HepG2 (cell line): ENCODE data around the gene NME1. TPM values are rescaled to one million over a fixed set of nuclear protein-coding genes. Genes with fewer than 3 reads are reported as not detected.
A peak's percentile ranks its signal among the peaks of the same experiment; 100 is the strongest.

Experiments
- AGO2 ChIP-seq: fragments of 200-400 bp; formaldehyde crosslinking; optimal IDR thresholded peaks from 2 replicates; pipeline ENCODE3; 2017; ENCODE audit warnings: mild to moderate bottlenecking, low read depth, low read length, moderate library complexity
- AHR ChIP-seq: IDR thresholded peaks from 2 replicates; pipeline ENCODE4 v1.6.1; 2018; ENCODE audit warnings: missing genetic modification reagents, missing compliant biosample characterization
- GTF3A ChIP-seq: sonication (generic); formaldehyde crosslinking; conservative IDR thresholded peaks from 2 replicates; pipeline ENCODE4 v1.4.0; 2020; ENCODE audit warnings: mild to moderate bottlenecking, missing genetic modification reagents
- HNRNPUL1 ChIP-seq: fragments of 200-400 bp; formaldehyde crosslinking; IDR thresholded peaks from 2 replicates; pipeline ENCODE4 v1.6.1; 2017; ENCODE audit warnings: low read depth, mild to moderate bottlenecking, low read length, moderate library complexity
- LCORL ChIP-seq, 2 experiments: fragments of 450-650 bp in 1 of 2; sonication (generic) in 1 of 2; formaldehyde crosslinking in 1 of 2; IDR thresholded peaks; 2 replicates each; pipeline versions ENCODE4 v1.5.0 to v1.6.1; 2017 to 2020; ENCODE audit warnings: antibody characterized with exemption in 1 of 2, missing genetic modification reagents in 1 of 2
- MXI1 ChIP-seq: IDR thresholded peaks from 3 replicates; pipeline ENCODE4 v1.6.1; 2012; ENCODE audit warnings: low read depth, low read length, inconsistent platforms, borderline replicate concordance
- RARA ChIP-seq: IDR thresholded peaks from 2 replicates; pipeline ENCODE4 v1.6.1; 2016; ENCODE audit warnings: missing genetic modification reagents, missing compliant biosample characterization
- RBFOX2 ChIP-seq: fragments of 200-400 bp; formaldehyde crosslinking; IDR thresholded peaks from 2 replicates; pipeline ENCODE4 v1.6.1; 2017; ENCODE audit warnings: low read depth, mild to moderate bottlenecking, low read length
- SP2 ChIP-seq: sonication (generic); formaldehyde crosslinking; IDR thresholded peaks from 2 replicates; pipeline ENCODE4 v1.5.1; 2020; ENCODE audit warnings: mild to moderate bottlenecking, missing genetic modification reagents
- ZNF263 ChIP-seq: sonication (generic); formaldehyde crosslinking; IDR thresholded peaks from 2 replicates; pipeline ENCODE4 v1.4.0; 2020; ENCODE audit warnings: missing genetic modification reagents
- ZNF329 ChIP-seq: sonication (generic); formaldehyde crosslinking; IDR thresholded peaks from 2 replicates; pipeline ENCODE4 v1.9.0; 2021; ENCODE audit warnings: low read depth, mild to moderate bottlenecking, missing genetic modification reagents
- ZNF451 ChIP-seq: sonication (generic); formaldehyde crosslinking; IDR thresholded peaks from 2 replicates; pipeline ENCODE4 v1.5.0; 2020; ENCODE audit warnings: mild to moderate bottlenecking, missing genetic modification reagents
- ZNF616 ChIP-seq: sonication (generic); formaldehyde crosslinking; IDR thresholded peaks from 2 replicates; pipeline ENCODE4 v1.5.0; 2020; ENCODE audit warnings: low read depth, mild to moderate bottlenecking, missing genetic modification reagents
- ZNF713 ChIP-seq: sonication (generic); formaldehyde crosslinking; IDR thresholded peaks from 2 replicates; pipeline ENCODE4 v1.4.0; 2020; ENCODE audit warnings: mild to moderate bottlenecking, missing genetic modification reagents
- ZNF747 ChIP-seq: sonication (generic); formaldehyde crosslinking; IDR thresholded peaks from 2 replicates; pipeline ENCODE4 v1.8.1; 2023; ENCODE audit warnings: missing genetic modification reagents, mild to moderate bottlenecking, borderline replicate concordance
- ZNF891 ChIP-seq: sonication (generic); formaldehyde crosslinking; IDR thresholded peaks from 2 replicates; pipeline ENCODE4 v1.5.0; 2020; ENCODE audit warnings: mild to moderate bottlenecking, missing genetic modification reagents
- polyA plus RNA-seq, 8 experiments: library from polyadenylated mRNA; depleted of rRNA in 3 of 8; stranded (reverse) in 7 of 8; unstranded in 1 of 8; fragments of >200 nt; fragmentation: Illumina TruSeq in 4 of 8; extraction: Trizol in 4 of 8; gene quantifications; 2 replicates each; pipeline versions ENCODE4 v1.2.1 to v1.2.3, GENCODE V29; 2011 to 2016; ENCODE audit warnings: low read depth in 4 of 8, missing spikeins in 1 of 8, mixed read lengths in 1 of 8; ENCODE audit not compliant: insufficient read depth in 1 of 8
- total RNA-seq, 5 experiments: library from RNA; depleted of rRNA; stranded (reverse); fragments of >200 nt; fragmentation: Illumina TruSeq; extraction: Trizol; gene quantifications; 2 replicates each; pipeline ENCODE4 v1.2.3, GENCODE V29; 2016; ENCODE audit warnings: low read depth in 1 of 5
- TF ChIP-seq, protein P1 (sequence below): sonication (generic); formaldehyde crosslinking; IDR thresholded peaks from 2 replicates; pipeline ENCODE4 v1.8.1; 2023; ENCODE audit warnings: mild to moderate bottlenecking, missing genetic modification reagents, borderline replicate concordance
- TF ChIP-seq, protein P2 (sequence below): IDR thresholded peaks from 2 replicates; pipeline ENCODE4 v1.6.1; 2016; ENCODE audit warnings: control low read depth
- TF ChIP-seq, protein P3 (sequence below): IDR thresholded peaks from 2 replicates; pipeline ENCODE4 v1.6.1; 2016; ENCODE audit warnings: mild to moderate bottlenecking, missing biosample characterization, missing genetic modification reagents
- TF ChIP-seq, protein P4 (sequence below), 2 experiments: sonication (generic) in 1 of 2; formaldehyde crosslinking in 1 of 2; IDR thresholded peaks; 2 replicates each; pipeline versions ENCODE4 v1.6.1 to v1.9.0; 2014 to 2022; ENCODE audit warnings: antibody characterized with exemption in 1 of 2, borderline replicate concordance in 1 of 2, inconsistent platforms in 1 of 2, low read depth in 1 of 2, missing genetic modification reagents in 1 of 2
- TF ChIP-seq, protein P5 (sequence below): IDR thresholded peaks from 2 replicates; pipeline ENCODE4 v1.6.1; 2016; ENCODE audit warnings: missing genetic modification reagents, missing compliant biosample characterization

The NME1 gene
- total and polyA plus RNA-seq, 2 of the 13 experiments (the other 11 are each of a cell fraction or from before 2014, with no cell fraction given), result 295 to 516 TPM

DNA sequence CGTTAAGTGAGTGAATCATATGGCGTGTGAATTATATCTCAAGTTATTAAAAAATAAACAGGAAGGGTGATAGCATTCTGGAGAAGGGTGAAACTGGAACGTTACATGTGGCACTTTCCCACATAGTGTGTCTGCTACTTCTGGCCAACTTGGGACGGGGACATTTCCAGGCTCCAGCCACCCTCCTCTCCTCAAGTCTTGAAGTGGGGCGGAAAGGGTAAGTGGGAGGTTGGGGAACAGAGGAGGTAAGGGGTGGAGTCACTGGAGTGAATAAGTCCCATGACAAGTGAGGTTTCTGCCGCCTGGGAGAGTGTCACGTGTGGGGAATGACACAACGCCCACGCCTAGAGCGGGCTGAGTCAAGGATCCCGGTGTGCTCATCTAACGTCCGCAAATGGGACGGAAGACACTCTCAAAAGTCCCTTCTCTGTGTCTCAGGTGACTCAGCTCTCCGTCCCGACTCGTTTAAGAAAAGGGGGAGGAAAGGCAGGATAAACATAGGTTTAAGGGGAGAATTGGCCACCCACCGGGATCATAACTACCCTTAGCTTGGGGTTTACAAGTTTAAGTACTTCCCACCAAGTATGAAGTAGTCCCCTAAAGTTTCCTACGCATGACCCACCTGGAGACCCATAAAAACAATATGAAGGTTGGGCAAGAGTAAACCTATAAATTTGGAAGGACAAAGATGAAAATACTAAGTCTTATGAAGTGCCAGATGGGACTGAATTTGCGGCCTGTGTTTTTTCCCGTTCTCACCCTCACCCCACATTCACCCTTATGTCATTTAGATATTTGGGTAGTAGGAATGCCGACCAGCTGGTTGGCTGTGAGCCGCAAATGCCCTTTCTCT lies 31.5 kb upstream of the NME1 start (continued):
- TF ChIP-seq, protein P1, sequence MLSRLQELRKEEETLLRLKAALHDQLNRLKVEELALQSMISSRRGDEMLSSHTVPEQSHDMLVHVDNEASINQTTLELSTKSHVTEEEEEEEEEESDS (CRISPR knock-in tag), result no peak
- TF ChIP-seq HNRNPUL1 (no peak), GTF3A (CRISPR knock-in tag) (no peak), ZNF713 (no peak), LCORL (IDR thresholded peaks at IDR 0.05) (no peak), LCORL (CRISPR knock-in tag; IDR thresholded peaks at IDR 0.05) (no peak; the same call in 1 of the 2 replicates), ZNF263 (CRISPR knock-in tag) (0 out of 2 replicates have a peak, but pooled peaks have one; percentile 46), RBFOX2 (peak; percentile 39; the same call in 1 of the 2 replicates), AHR (CRISPR knock-in tag) (peak; percentile 55; the same call in 1 of the 2 replicates), ZNF891 (CRISPR knock-in tag) (no peak), ZNF451 (CRISPR knock-in tag) (peak; percentile 41; the same call in 1 of the 2 replicates), ZNF329 (no peak), RARA (0 out of 2 replicates have a peak, but pooled peaks have one; percentile 27), SP2 (no peak), ZNF747 (CRISPR knock-in tag) (0 out of 2 replicates have a peak, but pooled peaks have one; percentile 72), ZNF616 (CRISPR knock-in tag) (no peak), AGO2 (no peak), MXI1 (peak; percentile 89; the same call in 2 of the 3 replicates)
- TF ChIP-seq, protein P2, sequence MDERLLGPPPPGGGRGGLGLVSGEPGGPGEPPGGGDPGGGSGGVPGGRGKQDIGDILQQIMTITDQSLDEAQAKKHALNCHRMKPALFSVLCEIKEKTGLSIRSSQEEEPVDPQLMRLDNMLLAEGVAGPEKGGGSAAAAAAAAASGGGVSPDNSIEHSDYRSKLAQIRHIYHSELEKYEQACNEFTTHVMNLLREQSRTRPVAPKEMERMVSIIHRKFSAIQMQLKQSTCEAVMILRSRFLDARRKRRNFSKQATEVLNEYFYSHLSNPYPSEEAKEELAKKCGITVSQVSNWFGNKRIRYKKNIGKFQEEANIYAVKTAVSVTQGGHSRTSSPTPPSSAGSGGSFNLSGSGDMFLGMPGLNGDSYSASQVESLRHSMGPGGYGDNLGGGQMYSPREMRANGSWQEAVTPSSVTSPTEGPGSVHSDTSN (CRISPR knock-in tag), result no peak
- TF ChIP-seq, protein P3, sequence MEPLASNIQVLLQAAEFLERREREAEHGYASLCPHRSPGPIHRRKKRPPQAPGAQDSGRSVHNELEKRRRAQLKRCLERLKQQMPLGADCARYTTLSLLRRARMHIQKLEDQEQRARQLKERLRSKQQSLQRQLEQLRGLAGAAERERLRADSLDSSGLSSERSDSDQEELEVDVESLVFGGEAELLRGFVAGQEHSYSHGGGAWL (CRISPR knock-in tag), result peak; percentile 88
- TF ChIP-seq, protein P4, sequence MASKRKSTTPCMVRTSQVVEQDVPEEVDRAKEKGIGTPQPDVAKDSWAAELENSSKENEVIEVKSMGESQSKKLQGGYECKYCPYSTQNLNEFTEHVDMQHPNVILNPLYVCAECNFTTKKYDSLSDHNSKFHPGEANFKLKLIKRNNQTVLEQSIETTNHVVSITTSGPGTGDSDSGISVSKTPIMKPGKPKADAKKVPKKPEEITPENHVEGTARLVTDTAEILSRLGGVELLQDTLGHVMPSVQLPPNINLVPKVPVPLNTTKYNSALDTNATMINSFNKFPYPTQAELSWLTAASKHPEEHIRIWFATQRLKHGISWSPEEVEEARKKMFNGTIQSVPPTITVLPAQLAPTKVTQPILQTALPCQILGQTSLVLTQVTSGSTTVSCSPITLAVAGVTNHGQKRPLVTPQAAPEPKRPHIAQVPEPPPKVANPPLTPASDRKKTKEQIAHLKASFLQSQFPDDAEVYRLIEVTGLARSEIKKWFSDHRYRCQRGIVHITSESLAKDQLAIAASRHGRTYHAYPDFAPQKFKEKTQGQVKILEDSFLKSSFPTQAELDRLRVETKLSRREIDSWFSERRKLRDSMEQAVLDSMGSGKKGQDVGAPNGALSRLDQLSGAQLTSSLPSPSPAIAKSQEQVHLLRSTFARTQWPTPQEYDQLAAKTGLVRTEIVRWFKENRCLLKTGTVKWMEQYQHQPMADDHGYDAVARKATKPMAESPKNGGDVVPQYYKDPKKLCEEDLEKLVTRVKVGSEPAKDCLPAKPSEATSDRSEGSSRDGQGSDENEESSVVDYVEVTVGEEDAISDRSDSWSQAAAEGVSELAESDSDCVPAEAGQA (IDR thresholded peaks at IDR 0.05; ENCODE audit: low read depth), result no peak; the same call in 1 of the 2 replicates
- TF ChIP-seq, protein P4 (CRISPR knock-in tag; IDR thresholded peaks at IDR 0.05; ENCODE audit: borderline replicate concordance), result no peak
- TF ChIP-seq, protein P5, sequence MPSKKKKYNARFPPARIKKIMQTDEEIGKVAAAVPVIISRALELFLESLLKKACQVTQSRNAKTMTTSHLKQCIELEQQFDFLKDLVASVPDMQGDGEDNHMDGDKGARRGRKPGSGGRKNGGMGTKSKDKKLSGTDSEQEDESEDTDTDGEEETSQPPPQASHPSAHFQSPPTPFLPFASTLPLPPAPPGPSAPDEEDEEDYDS, result peak; percentile 55
